Central memory CD4-positive, alpha-beta T cell (primary cell): ENCODE measurements around the gene SPOCK1.

Experiments
- DNase-seq: peaks from one replicate; pipeline ENCODE4 v3.0.0; 2022

The SPOCK1 gene

GRCh38 chr5:137290373-137290772 lies 208.8 kb downstream of the SPOCK1 start:
- DNase-seq = no peak

GRCh38 chr5:137289856-137290255 lies 209.3 kb downstream of the SPOCK1 start:
- no peak for DNase-seq

DNA sequence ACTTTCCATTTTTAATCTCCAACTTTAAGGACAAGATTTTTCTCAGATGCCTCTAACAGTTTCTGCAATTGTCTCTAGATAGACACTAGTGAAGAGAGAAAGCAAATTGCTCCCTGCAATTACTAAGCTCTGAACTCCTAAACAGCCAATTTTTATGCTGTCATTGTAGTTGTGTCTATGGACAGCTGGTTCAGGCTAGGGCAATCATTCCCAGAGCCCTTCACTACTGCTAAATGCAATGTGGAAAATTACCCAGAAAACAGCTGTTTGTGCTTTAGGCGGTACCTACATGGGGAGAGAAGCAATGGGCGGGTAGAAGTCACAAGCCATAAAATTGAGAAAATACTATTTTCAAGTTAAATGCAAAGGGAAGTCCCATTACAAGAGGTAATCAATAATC lies 211.6 kb downstream of the SPOCK1 start:
- DNase-seq = no peak

GRCh38 chr5:137286025-137286610 lies 213.0 kb downstream of the SPOCK1 start:
- no peak for DNase-seq

GRCh38 chr5:137283801-137284200 lies 215.3 kb downstream of the SPOCK1 start:
- no peak for DNase-seq

- no peak for DNase-seq
These were observed 216.9 kb downstream of the SPOCK1 start for GRCh38 chr5:137282216-137282615.

DNA sequence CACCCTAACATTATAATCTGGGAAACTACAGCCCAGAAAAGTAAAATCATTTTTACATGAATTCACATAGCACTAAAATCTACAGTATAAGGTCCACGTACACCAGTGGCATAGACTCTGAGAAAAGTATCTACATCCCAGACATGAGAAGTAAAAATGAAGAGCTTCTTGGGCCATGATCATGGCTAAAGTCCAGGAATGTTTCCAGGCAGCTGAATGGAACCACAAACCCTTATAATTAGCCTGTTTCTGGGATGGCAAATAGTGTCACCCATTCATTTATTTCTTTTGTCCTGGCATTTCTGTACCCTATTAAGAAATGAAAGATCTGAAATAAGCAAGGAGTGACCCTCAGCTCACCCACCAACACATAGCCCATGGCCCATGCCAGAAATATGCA lies 217.9 kb downstream of the SPOCK1 start:
- DNase-seq = no peak

DNA sequence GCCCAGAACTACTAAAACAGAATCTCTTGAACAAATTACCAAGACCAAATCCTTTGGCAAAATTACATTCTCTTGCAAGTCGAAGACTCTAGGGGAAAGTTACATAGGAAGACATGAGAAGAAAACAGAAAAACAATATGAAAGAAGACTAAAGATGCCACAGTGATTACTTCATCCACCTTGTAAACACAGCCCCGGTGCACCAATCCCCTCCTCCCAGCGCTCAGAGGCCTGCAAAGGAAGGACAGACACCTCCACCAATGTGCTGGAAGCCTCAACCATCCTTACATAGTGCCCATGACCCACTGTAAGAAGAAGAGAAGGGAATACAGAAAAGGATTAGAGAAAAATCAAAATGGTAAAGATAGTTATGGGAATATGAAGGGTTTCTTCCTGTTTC lies 218.5 kb downstream of the SPOCK1 start:
- DNase-seq = no peak

DNA sequence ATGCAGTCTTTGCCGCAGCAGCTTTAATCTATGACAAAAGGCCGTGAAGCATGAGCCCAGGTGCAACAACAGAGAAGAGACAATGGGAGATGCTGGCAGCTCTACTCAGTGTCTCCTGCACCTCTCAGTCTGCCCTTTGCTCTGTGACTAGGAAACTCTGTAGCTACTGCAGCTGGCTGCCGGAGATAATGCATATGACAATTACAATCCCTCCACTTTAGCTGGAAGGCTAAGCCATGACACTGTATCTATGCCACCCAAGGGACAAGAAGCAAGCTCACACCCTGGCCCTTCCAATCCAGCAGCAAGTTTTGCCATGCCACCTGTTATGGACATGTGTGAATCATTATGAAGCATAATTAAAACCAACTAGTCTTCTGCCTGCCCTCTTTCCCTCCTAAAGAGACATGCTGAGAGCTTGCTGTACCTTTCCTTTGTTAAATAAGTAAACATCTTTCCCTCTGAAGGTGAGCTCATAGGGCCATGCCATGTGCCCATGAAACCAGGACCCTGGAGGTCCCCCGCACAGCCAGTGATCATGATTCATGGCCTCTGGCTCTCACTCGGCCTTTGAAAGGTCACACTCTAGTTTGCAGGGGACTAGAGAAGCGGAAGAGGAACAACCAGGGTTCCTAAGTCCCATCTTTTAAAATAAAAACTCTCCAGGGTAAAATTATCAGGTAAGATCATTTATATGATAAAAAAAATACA lies 219.4 kb downstream of the SPOCK1 start:
- DNase-seq = no peak

GRCh38 chr5:137278476-137278875 lies 220.7 kb downstream of the SPOCK1 start:
- no peak for DNase-seq

GRCh38 chr5:137275083-137275482 lies 224.0 kb downstream of the SPOCK1 start:
- DNase-seq = no peak

DNA sequence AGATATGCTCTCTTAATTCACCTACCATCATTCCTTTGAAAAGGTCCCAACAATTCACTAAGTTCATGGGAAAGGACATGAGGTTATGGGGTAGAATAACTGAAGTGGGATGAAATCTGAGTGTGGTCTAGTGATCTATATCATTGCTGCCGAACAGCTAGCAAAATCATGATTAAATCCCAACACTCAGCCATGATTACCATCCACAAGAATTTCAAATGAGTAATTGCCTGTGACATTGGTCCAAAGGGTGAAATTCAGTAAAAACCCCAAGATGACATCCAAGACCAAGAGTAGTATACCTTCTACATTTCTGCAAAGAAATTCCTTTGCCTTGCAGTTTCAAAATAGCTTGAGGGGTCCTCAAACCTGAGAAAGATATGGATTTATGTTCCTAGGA lies 225.6 kb downstream of the SPOCK1 start:
- DNase-seq = no peak

DNA sequence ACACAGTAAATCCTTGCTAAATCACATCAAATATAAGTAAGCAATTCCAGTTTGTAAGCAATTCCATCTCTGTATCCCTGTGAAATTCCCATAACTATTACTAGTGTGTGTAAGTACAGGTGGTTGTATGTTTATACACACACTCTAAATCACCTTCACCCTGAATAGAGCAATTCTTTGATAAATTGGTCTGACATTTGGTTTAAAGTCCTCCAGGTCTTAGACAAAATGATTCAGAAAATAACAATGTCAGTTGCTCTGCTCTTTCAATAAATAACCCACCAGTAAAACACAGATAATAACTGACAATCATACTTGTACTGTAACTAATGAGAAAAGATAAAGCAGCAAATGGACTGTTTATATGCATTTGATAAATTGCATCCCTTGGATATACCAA lies 226.3 kb downstream of the SPOCK1 start:
- DNase-seq = no peak

GRCh38 chr5:137269946-137270345 lies 229.2 kb downstream of the SPOCK1 start:
- DNase-seq = no peak

DNA sequence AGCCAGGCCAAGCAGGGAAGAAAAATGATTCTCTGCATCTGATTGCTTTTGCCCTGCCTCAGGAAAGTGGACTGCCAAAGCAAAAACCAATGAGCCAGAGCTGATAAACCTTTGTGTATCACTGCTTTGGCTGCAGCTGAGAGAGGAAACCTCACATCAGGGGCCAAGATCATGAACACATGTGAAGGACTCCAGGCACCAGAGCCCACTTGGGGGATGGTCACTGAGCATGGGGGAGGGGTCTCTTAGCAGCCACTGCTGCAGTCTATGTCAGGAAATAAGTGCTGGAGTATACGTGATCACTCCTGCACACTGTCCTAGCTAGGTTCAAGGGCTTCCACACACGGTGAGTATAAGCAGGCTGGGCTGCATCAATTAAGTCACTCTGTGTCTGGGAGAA lies 229.9 kb downstream of the SPOCK1 start:
- DNase-seq = no peak

DNA sequence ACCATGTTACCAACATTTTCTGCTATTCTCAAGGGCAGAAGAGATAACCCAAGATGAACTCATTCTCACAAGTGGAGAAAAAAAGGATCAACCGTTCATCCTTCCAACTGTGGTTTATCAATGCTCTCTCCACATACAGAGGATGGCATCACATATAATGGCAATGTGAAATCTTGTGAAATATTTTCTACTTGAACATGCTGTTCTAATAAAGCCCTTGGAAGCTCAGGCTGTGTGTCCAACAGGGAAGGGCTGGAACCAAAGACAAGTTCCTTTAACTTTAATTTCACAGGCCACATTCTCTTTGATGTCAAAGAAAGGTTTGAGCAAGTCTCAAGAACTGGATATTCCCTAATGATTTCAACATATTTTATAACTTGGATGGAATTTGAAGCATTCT lies 230.5 kb downstream of the SPOCK1 start:
- no peak for DNase-seq

DNA sequence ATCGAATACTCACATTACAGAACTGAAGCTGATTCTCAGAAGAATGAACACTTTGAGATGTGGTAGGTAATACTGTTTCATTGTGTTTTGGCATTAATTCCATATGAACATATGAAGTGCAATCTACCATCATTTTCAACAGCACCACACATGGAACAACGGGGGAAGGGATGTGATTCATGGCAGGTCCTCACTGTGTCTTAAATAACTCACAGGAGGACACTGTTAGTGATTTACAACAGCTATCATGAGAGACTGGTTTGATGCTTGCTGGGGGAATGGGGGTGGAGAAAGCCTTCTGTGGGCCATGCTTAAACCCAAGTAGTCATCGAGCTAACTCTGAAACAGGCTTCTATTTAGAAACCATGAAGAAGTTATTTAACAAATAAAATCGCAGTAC lies 232.9 kb downstream of the SPOCK1 start:
- no peak for DNase-seq

- DNase-seq = no peak
These were observed 233.7 kb downstream of the SPOCK1 start for GRCh38 chr5:137265457-137265856.

DNA sequence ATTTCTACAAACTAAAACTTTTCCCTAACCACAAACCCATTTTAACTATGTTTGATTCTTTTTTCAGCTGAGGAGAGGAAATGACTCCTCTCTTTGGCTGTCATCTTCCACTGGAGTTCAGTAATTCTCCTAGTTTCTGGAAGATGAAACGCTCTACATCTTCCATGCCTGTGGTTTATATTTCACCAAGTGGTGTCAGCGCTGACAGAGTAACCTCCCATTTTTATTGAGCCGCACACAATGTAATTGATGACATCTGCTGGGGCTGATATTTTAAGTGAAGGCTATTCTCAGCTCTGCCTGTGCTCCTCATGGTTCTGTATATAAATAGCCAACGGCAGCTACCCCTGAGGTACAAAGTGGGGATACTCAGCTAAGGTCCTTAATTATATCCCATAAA lies 234.6 kb downstream of the SPOCK1 start:
- no peak for DNase-seq

- no peak for DNase-seq
These were observed 235.1 kb downstream of the SPOCK1 start for GRCh38 chr5:137264041-137264440.

DNA sequence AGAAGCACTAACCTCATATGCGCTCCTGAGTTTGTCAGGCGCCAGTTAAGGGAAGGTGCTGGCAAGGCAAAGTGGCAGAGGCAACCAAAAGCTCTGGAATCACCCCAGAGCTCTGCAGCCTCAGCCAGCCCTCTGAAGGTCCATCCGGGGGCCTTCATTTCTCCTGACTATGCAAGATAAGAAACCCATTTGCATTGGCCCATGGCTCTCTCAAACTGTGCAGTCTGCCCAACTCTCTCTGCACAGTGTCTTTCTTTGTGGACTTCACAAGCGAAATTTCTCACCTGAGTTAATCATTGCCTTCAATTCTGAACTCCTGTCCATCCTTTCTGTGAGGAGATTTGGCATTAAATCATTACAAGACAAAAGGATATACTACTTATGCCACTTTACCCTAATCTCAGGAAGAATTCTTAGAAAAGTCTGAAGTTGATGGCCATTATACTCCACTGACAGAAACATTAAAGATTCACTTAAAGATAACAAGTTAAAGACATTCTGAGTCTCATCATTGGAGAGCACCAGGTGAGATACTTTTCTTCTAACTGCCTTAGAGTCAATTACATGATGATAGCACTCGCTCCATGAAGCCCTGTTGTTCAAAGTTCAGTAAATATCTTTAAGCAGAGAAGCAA lies 235.6 kb downstream of the SPOCK1 start:
- DNase-seq = no peak

- DNase-seq = no peak
These were observed 236.3 kb downstream of the SPOCK1 start for GRCh38 chr5:137262818-137263217.

DNA sequence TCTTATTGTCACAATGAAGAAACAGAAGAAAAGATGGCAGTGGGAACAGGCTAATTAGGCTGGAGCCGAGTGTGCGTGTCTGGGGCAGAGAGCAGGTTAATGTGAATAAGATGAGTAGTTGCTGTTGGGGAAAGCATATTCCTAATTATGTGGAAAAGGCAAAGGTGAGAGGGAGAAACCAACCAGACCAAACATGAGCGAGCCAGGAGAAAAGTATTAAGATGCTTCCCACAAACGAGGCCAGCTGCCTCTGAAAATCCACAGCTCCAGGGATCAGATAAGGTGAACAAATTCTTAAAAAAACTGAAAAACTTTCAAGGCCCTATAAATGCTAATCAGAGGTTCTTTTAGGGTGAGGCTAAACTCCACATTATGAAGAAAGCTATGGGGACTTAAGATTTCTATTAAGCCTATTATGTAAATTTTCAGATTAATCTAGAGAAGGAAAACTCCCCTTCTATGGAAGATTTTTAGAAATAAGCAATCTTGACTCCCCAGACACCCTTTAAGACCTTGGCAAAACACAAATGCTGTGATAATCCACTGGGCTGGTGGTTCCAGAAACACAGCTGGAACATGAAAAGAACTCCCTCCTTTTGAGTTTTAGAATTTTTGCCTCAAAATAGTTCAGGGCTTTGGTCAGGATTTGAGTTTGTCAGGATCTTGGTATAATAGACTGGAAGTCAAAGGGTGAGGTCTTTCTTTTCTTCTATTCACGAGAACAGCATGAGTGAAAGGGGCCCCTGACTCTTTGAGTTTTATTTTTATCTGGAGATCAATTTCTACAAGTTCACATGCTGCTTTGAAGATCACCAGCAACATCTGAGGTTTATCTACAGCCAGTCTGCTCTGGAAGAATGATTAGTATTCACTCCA lies 238.1 kb downstream of the SPOCK1 start:
- no peak for DNase-seq
